GM21381 (cell line): Measurements from ENCODE around the gene ATP6V0E2.

ENCODE experiments used
- ATAC-seq: cut with Tn5 transposase; IDR thresholded peaks from one replicate; pipeline ENCODE4 v1.9.1; 2021; ENCODE audit warnings: mild to moderate bottlenecking, moderate library complexity; ENCODE audit not compliant: unreplicated experiment

The ATP6V0E2 gene

DNA sequence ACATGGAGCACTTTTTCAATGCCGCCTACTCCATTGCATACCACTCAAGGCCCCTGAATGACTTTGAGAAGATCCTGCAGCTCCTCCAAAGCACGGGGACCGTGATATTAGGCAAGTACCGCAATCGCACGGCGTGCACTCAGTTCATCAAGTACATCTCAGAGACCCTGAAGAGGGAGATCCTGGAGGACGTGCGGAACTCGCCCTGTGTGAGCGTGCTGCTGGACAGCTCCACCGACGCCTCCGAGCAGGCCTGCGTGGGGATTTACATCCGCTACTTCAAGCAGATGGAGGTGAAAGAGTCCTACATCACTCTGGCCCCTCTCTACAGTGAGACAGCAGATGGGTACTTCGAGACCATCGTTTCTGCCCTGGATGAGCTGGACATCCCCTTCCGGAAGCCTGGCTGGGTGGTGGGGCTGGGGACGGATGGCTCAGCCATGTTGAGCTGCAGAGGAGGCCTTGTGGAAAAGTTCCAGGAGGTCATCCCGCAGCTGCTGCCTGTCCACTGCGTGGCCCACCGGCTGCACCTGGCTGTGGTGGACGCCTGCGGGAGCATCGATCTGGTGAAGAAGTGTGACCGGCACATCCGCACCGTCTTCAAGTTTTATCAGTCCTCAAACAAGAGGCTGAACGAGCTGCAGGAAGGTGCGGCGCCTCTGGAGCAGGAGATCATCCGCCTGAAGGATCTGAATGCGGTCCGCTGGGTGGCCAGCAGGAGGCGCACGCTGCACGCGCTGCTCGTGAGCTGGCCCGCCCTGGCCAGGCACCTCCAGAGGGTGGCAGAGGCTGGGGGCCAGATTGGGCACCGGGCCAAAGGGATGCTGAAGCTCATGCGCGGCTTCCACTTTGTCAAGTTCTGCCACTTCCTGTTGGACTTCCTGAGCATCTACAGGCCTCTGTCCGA, 12.7 kb upstream of the ATP6V0E2 start:
- no peak for ATAC-seq

DNA sequence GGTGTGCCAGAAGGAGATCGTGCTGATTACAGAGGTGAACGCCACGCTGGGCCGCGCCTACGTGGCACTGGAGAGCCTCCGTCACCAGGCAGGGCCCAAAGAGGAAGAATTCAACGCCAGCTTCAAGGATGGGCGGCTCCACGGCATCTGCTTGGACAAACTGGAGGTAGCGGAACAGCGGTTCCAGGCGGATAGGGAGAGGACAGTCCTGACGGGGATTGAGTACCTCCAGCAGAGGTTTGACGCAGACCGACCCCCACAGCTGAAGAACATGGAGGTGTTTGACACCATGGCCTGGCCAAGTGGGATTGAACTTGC, 12.1 kb upstream of the ATP6V0E2 start:
- ATAC-seq = no peak

DNA sequence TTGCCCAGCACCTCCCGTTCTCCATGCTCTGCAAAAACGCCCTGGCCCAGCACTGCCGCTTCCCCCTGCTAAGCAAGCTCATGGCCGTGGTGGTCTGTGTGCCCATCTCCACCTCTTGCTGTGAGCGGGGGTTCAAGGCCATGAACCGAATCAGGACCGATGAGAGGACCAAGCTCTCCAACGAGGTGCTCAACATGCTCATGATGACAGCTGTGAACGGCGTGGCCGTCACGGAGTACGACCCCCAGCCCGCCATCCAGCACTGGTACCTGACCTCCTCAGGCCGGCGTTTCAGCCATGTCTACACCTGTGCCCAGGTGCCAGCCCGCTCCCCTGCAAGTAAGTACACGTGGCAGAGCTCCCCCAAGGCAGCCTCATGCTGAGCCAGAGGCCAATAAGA, 11.6 kb upstream of the ATP6V0E2 start:
- no peak for ATAC-seq

DNA sequence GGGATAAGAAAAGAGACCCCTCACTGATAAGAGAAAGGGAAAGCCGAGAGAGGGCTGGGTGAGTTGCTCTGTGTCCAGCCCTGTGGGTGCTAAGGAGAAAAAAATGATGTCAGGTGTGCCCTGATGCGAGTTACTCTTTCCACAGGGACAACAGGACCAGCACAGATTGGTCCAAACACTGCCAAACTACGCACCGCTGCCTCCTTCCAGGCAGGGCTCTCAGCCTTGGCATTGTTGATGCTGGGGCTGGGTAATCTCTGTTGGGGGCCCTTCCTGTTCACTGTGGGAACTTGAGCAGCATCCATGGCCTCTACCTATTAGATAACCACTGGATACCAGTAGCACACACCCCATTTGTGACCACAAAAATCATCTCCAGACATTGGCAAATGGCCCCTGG, 10.3 kb upstream of the ATP6V0E2 start:
- no peak for ATAC-seq

DNA sequence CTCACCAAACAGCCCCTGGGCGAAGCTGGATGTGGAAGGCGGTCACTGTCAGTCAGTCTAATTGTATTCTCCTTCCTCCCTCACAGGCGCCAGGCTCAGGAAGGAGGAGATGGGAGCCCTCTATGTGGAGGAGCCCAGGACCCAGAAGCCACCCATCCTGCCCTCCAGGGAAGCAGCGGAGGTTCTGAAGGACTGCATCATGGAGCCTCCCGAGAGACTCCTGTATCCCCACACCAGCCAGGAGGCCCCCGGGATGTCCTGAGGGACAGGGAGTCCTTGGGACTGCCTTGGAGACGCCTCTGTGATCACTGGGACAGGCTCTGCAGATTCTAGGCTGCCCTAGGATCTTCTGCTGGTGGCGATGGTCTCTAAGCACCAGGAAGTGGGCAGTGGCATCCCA, 9.7 kb upstream of the ATP6V0E2 start:
- ATAC-seq = no peak

DNA sequence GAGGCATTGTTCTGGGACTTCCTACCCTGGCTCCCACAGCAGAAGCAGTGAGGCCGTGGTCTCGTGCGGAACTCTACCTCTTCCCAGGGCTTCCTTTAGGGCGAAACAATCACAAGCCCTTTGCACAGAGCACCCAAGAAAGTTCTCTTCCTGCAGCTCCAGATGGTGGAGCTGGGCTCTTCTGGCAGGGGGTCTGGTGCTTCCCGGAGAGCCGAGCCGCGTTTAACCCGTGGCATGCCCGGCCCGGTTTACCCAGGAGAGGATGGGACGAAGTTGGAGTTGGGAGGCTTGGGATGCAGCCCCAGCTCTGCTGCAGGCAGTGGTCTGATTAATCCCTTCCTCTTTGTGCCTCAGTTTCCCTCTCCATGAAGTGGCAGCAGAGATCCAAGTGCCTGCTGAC, 9.0 kb upstream of the ATP6V0E2 start:
- ATAC-seq = no peak

DNA sequence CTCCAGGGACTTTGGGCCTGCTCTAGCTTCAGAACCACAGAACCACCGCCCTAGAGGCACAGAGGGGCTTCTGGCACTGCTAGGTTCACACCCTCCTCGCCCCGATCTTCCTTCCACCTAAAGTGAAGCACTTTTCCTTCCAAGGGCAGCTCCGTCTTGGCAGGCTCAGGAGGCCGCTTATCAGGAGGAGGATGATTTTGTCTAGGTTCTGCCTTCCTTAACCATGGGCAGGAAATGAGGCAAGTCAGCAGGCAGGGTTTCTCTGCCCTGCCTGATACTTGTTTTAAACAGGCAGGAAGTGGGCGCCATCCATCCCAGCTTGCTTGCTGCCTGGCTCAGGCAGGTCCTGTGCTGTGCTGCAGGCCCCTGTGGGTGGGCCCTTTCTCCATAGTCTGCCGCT, 8.3 kb upstream of the ATP6V0E2 start:
- no peak for ATAC-seq

DNA sequence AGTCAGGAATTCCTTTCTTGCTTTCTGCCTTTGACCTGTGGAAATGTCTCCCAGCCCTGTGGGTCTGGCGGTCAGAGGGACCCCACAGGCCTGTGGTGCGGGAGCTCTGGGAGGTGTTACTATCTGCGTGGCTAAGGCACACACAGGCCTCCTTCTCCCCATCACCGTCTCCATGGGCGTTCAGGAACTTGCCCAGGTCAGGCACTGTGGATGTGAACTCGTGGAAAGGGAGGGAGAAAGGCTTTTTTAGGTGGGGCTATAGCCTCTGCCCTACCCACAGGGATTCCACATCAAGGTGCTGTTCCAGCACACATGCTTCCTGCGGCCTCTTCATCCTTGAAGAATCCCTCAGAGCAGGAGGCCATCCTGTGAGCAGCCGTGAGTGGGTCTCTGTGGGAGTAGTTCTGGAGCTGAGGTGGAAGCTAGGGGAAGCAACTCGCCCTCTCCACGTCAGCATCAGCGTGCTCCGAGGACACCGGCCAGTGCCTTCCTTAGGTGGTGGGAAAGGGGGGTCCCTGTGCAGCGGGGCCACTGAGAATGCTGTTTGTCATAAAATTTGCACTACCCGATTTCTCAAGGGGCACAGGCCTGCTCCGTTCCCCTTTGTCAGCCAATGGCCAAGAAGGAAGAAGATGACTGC, 7.5 kb upstream of the ATP6V0E2 start:
- ATAC-seq = no peak

DNA sequence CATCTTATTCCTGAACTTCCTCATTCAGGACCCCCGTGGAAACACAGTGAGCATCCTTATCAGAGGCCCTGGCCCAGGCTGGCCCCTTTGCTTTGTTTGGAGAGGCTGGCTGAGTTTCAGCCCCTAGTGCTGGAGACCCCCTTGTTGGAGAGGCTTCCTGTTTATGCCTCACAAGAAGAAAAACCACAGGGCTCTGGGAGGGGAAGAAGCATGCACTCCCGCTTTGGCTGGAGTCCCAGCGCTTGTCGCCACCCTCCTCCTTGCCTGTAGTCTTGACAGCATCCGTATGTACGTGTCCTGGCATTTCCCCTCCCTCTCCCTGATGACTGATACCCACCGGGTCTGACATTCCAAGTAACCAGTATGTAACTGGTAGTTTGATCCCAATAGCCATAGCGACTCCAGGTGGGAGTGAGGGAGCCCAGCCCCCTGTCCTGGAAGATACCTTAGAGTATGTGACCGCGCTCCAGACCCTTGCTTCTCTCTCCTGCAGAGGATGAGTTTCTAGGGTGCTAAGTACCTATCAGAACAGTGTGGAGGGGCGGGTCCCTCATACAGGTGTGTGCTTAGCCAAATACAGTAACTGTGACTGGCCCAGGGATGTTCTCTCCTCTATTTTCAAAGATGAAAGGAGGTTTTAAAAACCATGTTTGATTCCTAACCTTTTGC, 6.9 kb upstream of the ATP6V0E2 start:
- no peak for ATAC-seq

DNA sequence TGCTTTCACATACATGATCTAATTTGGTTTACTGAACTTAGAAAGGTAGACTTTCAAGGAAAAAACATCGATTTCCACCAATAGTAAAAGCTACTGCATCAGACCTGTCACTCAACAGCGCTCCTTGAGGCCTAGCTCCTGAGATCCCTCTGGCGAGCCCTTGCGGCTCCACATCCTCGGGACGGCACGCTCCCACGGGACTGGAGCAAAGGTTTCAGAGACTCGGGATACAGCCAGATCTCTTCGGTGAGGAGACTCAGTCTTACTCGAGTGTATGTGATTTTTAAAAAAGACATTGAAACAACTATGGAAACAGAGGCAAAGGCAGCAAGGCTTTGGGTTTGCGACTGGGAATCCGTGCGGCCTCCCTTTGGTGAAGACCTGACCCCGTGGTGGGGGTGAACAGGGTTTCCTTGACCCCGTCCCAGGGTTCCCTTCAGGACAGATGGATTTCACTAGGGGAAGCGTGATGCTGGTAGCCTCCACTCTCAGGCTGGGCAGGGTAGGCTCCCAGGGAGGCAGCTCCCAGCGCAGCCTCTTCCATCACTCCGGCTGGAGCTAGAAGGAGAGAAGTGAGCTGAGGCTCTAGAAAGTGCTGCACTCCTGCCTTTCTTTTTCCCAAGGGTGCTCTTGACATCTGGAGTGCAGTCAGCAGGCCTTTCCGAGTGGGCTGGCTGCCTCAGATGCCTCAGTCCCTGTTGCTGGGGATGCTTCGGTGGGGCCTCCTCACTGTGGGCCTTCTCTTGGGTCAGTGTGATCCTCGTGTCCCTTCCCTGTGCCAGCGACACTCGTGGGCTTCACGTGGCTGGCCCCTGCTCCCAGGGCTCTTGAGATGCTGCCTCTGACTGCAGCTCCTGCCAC, 5.8 kb upstream of the ATP6V0E2 start:
- ATAC-seq = no peak

DNA sequence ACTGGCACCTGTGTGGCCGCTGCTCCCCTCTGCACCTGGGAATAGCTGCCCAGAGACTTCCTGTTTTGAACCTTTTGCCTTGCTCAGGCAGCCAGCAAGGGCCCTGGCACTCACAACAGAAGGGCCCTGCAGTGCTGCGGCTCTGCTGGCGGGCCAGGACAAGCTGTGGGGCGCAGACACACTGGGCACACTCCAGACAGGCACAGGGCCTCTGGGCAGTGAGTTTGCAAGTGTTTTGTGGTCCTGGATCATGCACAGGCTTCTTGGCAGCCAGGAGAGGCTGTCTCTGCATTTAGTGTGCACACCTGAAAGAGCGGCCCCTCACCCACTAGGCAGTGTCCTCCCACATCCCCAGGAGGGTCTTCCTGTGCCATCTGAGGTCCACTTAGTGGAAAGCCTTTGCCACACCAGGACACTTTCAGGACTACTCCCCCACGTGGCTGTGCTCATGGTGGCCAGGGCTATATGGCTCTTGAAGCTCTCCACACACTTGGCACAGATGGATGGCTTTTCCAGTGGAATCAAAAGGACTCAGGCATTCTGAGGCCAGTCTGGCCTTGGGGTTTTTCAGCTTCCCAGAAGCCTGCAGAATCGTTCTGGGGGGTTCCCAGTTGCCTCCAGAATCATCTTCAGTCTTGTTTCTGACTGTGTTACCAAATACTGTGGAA, 5.0 kb upstream of the ATP6V0E2 start:
- no peak for ATAC-seq

DNA sequence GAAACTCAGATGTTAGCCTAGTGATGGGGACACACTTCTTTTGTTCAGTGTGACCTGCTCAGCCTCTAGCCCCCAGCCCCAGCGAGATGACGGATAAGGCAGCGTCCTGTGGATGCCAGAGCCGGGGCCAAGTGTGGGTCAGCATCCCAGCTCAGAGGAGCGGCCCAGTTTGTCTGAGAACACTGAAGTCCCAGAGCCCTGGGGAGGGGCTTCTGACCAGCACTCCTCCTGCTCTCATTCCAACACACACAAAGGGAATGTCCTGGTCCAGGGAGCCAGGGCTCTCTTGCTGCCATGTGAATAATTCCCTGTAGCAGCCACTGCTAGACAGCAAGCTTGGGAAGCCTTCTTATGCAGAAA, 4.5 kb upstream of the ATP6V0E2 start:
- ATAC-seq = no peak

DNA sequence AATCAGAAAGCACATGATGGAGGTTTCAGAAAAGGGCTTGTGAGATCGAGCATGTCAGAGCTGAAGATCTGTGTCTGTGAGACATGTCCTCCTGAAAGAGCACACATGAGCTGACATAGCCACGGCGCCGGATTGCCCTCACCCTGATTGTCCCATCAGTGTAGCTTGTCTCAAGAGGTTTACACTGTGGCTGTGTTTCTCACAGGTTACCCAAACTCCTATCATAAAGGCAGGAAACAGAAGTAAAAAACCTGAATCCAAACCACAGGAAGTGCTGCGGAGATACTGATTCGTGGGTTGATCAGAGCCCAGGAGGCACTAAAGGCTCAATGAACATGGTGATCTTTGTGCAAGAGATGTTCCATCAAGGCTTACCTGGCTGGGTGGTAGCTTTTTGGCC, 3.9 kb upstream of the ATP6V0E2 start:
- ATAC-seq = no peak

DNA sequence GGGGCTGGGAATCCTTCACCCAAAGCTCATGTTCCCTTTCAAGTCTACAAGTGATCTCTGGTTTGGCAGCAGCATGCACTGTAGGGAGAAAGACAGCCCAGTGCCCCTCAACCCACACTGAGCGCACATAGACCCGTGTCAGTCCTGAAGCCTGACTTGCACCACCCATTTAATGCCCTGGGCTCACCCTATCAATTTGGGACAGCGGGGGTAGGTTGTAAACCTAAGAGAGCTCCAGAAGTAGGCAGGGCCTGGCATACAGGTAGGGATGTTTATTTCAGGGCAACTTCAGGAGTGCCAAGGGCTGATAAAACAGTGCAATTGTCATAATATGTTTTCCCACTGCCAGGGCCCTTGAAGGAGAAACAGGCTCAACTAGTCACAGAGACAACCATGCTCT, 3.5 kb upstream of the ATP6V0E2 start:
- ATAC-seq = no peak

DNA sequence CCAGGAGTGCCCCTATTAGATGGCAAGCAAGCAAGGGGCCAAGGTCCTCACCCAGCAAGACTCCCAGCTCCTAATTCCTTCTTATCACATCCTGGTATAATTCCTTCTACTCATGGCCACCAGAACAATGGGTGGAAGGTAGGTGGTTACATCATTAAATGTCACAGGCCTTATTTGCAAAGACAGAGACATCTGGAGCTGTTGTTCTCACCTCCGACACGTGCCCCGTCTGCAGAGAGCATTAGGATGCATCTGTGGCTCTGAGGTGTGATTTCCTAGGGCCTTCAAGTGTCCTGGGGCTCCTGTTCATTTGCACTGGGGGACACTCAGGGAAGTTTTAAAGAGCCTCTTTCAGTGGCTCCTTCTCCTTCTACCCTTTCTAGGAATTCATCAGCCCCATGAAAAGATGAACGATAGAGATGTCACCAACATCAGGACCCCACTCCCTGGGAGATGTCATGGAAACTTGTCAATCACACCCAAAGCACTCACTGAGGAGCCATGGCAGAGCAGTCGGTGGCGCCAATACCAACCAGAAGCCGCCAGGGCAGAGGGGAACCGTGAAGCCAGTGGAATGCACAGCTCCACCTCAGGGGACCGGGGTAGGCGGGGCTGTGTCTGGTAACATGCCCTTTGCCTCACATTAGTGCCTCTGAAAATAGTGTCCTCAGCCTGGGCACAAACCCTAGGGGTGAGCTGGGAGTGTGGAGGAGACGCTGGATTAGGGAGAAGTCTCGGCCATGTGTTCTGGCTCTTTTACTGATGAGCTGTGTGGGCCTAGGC, 2.9 kb upstream of the ATP6V0E2 start:
- no peak for ATAC-seq

DNA sequence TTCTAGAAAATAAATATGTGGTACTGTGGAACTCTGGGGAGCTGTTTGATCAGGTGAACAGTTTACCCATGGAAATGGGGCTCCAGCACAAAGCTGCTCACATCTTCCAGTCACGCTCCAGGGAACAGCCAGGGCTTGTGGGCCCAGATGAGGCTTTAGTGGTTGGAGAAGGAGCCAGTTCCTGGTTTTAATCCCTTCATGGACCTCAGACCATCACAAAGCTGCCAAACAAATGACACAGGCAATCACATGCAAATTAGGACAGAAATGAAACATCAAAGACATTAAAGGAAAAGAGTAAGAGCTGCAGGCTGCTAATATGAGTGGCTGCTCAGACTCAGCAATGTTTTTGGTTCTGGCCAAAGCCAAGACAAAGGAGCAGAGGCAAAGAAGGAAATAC, 2.2 kb upstream of the ATP6V0E2 start:
- no peak for ATAC-seq

DNA sequence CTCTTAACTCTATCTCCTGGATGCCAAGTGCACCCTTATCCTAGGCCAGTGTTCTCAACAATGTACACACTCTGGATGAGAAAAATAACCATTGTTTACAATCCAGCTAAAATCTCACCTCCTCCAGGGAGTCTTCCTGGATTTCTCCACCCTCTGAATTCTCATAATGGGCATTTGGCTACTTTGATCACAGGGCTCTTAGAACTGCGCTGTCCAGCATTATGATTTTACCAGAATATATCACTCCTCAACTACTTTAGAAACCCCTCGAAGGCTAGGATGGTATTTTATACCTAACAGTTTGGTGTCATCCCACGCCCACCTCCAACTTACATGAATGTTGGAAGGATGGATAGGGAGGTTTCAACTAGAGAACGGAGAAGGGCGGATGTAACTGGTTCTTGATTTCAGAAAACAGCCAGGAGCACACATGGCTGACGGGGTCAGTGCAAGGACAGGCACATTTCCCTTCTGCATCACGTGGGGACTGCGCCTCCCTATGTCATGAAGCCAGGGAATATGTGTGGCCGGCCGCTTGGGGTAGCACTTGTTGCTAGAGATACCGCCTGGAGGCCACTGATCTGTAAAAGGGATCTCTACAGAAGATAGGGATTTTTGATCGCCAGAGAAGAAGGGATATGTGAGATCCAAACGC, 1.2 kb upstream of the ATP6V0E2 start:
- ATAC-seq = no peak

DNA sequence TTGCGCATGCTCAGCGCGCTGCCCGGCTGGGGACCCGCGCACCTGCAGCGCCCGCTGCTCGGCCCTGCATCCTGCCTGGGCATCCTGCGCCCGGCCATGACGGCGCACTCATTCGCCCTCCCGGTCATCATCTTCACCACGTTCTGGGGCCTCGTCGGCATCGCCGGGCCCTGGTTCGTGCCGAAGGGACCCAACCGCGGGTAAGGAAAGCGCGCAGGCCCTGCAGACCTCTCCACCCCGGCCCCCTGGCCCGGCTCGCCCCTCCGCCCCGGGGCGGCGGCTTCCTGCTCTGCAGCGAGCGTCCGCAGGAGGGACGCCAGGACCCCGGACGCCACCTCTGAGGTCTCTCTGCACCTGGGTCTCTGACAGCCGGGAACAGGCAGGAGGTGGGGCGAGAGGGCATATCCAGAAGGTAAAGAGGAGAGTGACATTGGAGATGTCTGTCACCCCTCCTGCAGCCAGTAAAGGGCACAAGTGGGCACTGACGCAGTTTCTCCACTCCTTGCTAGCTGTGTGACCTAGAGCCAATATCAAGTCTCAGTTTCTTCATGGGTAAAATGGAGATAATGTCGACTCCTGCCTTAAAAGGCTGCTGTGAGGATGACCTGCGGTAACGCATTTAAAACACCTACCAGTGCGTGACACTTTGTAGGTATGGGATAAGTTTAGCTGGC, 338 bp downstream of the ATP6V0E2 start:
- peak; percentile 26 for ATAC-seq

DNA sequence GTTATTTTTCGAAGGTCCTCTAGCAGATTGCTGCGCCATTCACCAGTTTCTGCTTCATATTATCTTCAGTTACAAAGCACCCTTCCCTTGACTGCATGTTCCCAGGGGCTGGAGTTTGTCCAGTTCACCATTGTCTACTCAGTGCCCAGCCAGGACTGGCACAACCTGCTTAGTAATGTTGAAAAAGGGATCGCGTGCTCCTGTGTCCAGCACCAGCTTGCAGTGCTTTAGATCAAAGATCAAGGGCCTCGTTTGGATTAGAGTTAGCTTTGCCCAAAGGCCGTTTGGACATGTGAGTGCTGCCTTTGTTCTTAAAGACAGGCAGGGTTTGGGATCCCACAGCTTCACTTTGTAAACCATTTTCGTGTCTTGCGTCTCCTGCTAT, 867 bp downstream of the ATP6V0E2 start:
- no peak for ATAC-seq
